Spleen (tissue), 11 donors: Measurements from ENCODE around the gene KIF5A. TPM values are rescaled to one million over a fixed set of nuclear protein-coding genes. Genes with fewer than 3 reads are reported as not detected.

Source experiments
- DNase-seq: peaks from one replicate; pipeline ENCODE4 v3.0.0-alpha.2; 2020
- H3K27ac ChIP-seq, 8 donors: fragments of 200-600 bp; sonication (generic) in 7 of 8; 1 replicate in 4 of 8; 2 replicates in 4 of 8; pipeline versions ENCODE4 v1.5.0 to v1.8.0; 2016 to 2021; ENCODE audit warnings: inconsistent platforms in 4 of 8, mild to moderate bottlenecking in 4 of 8, moderate library complexity in 1 of 8
- H3K27me3 ChIP-seq, 7 donors: fragments of 200-600 bp; sonication (generic) in 6 of 7; replicated peaks in 1 of 7; 1 replicate in 4 of 7; 2 replicates in 3 of 7; pipeline versions ENCODE4 v1.5.0 to v1.8.0; 2016 to 2021; ENCODE audit warnings: inconsistent platforms in 3 of 7, mild to moderate bottlenecking in 1 of 7
- H3K36me3 ChIP-seq, 6 donors: fragments of 200-600 bp; sonication (generic) in 5 of 6; 1 replicate in 4 of 6; 2 replicates in 2 of 6; pipeline versions ENCODE4 v1.5.0 to v1.8.0; 2016 to 2021; ENCODE audit warnings: inconsistent platforms in 2 of 6
- H3K4me1 ChIP-seq, 6 donors: fragments of 200-600 bp; sonication (generic) in 5 of 6; 1 replicate in 3 of 6; 2 replicates in 3 of 6; pipeline versions ENCODE4 v1.5.0 to v1.8.0; 2016 to 2021; ENCODE audit warnings: inconsistent platforms in 3 of 6
- H3K4me3 ChIP-seq, 8 donors: fragments of 200-600 bp; sonication (generic) in 7 of 8; 1 replicate in 4 of 8; 2 replicates in 4 of 8; pipeline versions ENCODE4 v1.5.0 to v1.8.0; 2016 to 2021; ENCODE audit warnings: inconsistent platforms in 4 of 8, mild to moderate bottlenecking in 4 of 8, moderate library complexity in 2 of 8
- H3K9me3 ChIP-seq, 8 donors: fragments of 200-600 bp; sonication (generic) in 7 of 8; 1 replicate in 4 of 8; 2 replicates in 4 of 8; pipeline versions ENCODE4 v1.5.0 to v1.8.0; 2016 to 2021; ENCODE audit warnings: inconsistent platforms in 4 of 8
- CTCF ChIP-seq, 11 experiments: fragments of 200-600 bp in 7 of 11; fragments of 450-650 bp in 4 of 11; sonication (generic) in 4 of 11; IDR thresholded peaks in 8 of 11; conservative IDR thresholded peaks in 3 of 11; 1 replicate in 7 of 11; 2 replicates in 4 of 11; pipeline versions ENCODE4 v1.4.0 to v1.8.0; 2016 to 2021; ENCODE audit warnings: antibody characterized with exemption in 11 of 11, inconsistent platforms in 4 of 11, mild to moderate bottlenecking in 1 of 11
- POLR2A ChIP-seq, 3 donors: fragments of 450-650 bp; IDR thresholded peaks; one replicate each; pipeline ENCODE4 v1.5.1; 2017; ENCODE audit warnings: antibody characterized with exemption in 3 of 3, mild to moderate bottlenecking in 1 of 3
- POLR2AphosphoS5 ChIP-seq, 3 donors: sonication (generic); formaldehyde crosslinking; IDR thresholded peaks; one replicate each; pipeline ENCODE4 v1.5.1; 2017; ENCODE audit warnings: antibody characterized with exemption in 3 of 3
- WGBS, 5 donors: extraction: QIAGEN DNeasy Blood & Tissue Kit in 3 of 5; methylation state at CpG; one replicate each; pipeline versions ENCODE4 v1.1.5 to v1.1.7; 2013 to 2018; 5-methylcytosine and 5-hydroxymethylcytosine counted together
- intact Hi-C: fragments of 100-400 bp; cut with DNase I; formaldehyde crosslinking; loops from one replicate; pipeline ENCODE4 v1.15.0; 2023; ENCODE audit warnings: low total_unique reads
- polyA plus RNA-seq, 3 donors: library from polyadenylated mRNA; stranded (reverse); fragments of 200-250 nt; gene quantifications; one replicate each; pipeline ENCODE4 v1.2.1, GENCODE V29; 2013
- total RNA-seq, 7 donors: library from RNA; depleted of rRNA in 3 of 7; stranded (reverse); fragments of >200 nt in 3 of 7; fragmentation: NEBNext Ultra II Directional in 4 of 7; extraction: Animal tissue kit (Norgen Biotek cat#: 25700) in 4 of 7; gene quantifications; one replicate each; pipeline versions ENCODE4 v1.1.0 to v1.2.1, GENCODE V29; 2016 to 2021
- donor health status: healthy with polysubstance abuse.
- donor health status: DM: no; HTN: no; CAD: no; lungs with moderate emphysema.
- donor health status: DM: no; HTN: no; CAD: no.
- donor health status: Bipolar disorder and iron deficiency.
- donor health status: healthy.
- donor health status: DM: no; HTN: no; CAD: no.
- donor health status: DM: yes; HTN: yes; CAD: no.

Gene KIF5A
- total and polyA plus RNA-seq, 10 donors: 0.07 to 0.76 (median 0.13) TPM; not detected in 1

- peak; percentile 94 for DNase-seq
- Histone ChIP-seq H3K27ac (peak overlapping the region; percentile 98 to 100 (median 99)), H3K4me1 (peaks cover 45 to 81% (median 59%) of the 10 kb centered on the region in 6 donors), H3K9me3 (no peaks in the 10 kb centered on the region), H3K4me3 (peak overlapping the region; percentile 58 to 89 (median 70)), H3K36me3 (peaks cover 0 to 51% (median 41%) of the 10 kb centered on the region in 6 donors), H3K27me3 (no peaks in the 10 kb centered on the region)
- peak in 2 of 3 donors; percentile 42 to 55 for TF ChIP-seq POLR2AphosphoS5 (IDR thresholded peaks at IDR 0.05)
- peak in 1 of 11 experiments; percentile 18 for TF ChIP-seq CTCF (IDR thresholded peaks at IDR 0.05 in 8 of 11, conservative IDR thresholded peaks at IDR 0.05 in 3 of 11)
- TF ChIP-seq POLR2A (IDR thresholded peaks at IDR 0.05): peak in 2 of 3 donors; percentile 7 to 9
- intact Hi-C loops: no loop called here
- WGBS, 5 donors: 0 to 4% (median 1%) methylated on average over 7 to 38 of the region's 38 CpGs
These were observed 26.7 kb upstream of the KIF5A start for GRCh38 chr12:57522887-57523705.

- no peaks in the 10 kb centered on the region for H3K27me3 ChIP-seq
- peaks cover 36 to 72% (median 51%) of the 10 kb centered on the region in 6 donors for H3K4me1 ChIP-seq
- WGBS, 5 donors: 69 to 75% (median 72%) methylated on average over 14 of the region's 14 CpGs
- intact Hi-C loops: no loop called here
- peak overlapping the region; percentile 58 to 89 (median 70) for H3K4me3 ChIP-seq
- peak in 1 of 11 experiments; percentile 4 for TF ChIP-seq CTCF (IDR thresholded peaks at IDR 0.05 in 8 of 11, conservative IDR thresholded peaks at IDR 0.05 in 3 of 11)
- TF ChIP-seq POLR2AphosphoS5 (IDR thresholded peaks at IDR 0.05): peak in 1 of 3 donors; percentile 18
- no peak for TF ChIP-seq POLR2A (IDR thresholded peaks at IDR 0.05)
- DNase-seq: peak; percentile 80
- H3K9me3 ChIP-seq: no peaks in the 10 kb centered on the region
- H3K36me3 ChIP-seq: peaks cover 0 to 53% (median 50%) of the 10 kb centered on the region in 6 donors
- H3K27ac ChIP-seq: peak overlapping the region; percentile 98 to 100 (median 99)
These were observed 25.9 kb upstream of the KIF5A start for GRCh38 chr12:57523706-57524614.

GRCh38 chr12:57524814-57525614 is 24.8 kb upstream of the KIF5A start:
- Histone ChIP-seq H3K4me1 (peaks cover 30 to 61% (median 44%) of the 10 kb centered on the region in 6 donors), H3K36me3 (peaks cover 0 to 63% (median 60%) of the 10 kb centered on the region in 6 donors), H3K9me3 (no peaks in the 10 kb centered on the region), H3K27me3 (no peaks in the 10 kb centered on the region), H3K4me3 (peak overlapping the region in 1 of 8 donors; percentile 89), H3K27ac (peak overlapping the region in 3 of 8 donors; percentile 99 to 100 (median 99))
- intact Hi-C loops: no loop called here
- DNase-seq: peak; percentile 79
- 68 to 80% (median 78%) methylated on average over 11 of the region's 11 CpGs for WGBS, 5 donors
- no peak for TF ChIP-seq POLR2AphosphoS5 (IDR thresholded peaks at IDR 0.05)
- TF ChIP-seq POLR2A (IDR thresholded peaks at IDR 0.05): no peak
- no peak for TF ChIP-seq CTCF (IDR thresholded peaks at IDR 0.05 in 8 of 11, conservative IDR thresholded peaks at IDR 0.05 in 3 of 11)
